ENCODE data around the gene KIF26A. TPM values are rescaled to one million over a fixed set of nuclear protein-coding genes. Genes with fewer than 3 reads are reported as not detected.

The KIF26A gene
- total and polyA plus RNA-seq, 2 experiments from 2014 or later = 3.5 to 5.0 TPM

DNA sequence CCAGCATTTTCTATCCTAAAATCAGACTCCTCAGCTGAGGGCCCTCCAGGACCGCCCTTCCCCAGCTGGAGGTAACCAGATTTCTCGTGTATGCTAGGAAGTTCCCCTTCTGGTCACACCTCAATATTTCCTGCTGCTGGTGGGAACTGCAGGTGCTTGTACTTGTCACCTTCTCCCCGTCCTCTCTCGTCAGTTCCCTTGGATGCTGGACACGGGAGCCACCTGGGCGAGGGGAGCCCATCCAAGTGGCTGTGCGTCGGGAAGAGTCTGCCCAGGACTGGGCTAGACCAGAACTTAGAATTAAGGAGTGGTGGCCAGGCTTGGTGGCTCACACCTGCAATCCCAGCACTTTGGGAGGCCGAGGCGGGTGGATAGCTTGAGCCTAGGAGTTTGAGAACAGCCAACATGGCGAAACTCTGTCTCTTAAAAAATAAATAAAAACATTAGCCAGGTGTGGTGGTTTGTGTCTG, 23.2 kb upstream of the KIF26A start:
- 86% methylated on average over 11 of the region's 11 CpGs for WGBS (ENCODE audit: low lambda C conversion rate, missing lambda C conversion rate)

GRCh38 chr14:104115691-104116287, 22.6 kb upstream of the KIF26A start:
- Histone ChIP-seq H3K27ac (peak overlapping the region; percentile 84), H4K20me1 (ENCODE audit: insufficient read depth, poor library complexity, severe bottlenecking) (no peaks in the 10 kb centered on the region), H3K9me3 (ENCODE audit: low read depth) (no peaks in the 10 kb centered on the region), H3K27me3 (peaks cover 12% of the 10 kb centered on the region), H3K4me2 (peak overlapping the region; percentile 94), H3K4me3 (no peak overlapping the region), H2AFZ (no peak overlapping the region), H3K36me3 (replicated peaks; ENCODE audit: insufficient read depth, low read depth) (no peaks in the 10 kb centered on the region), H3K79me2 (no peaks in the 10 kb centered on the region), H3K4me1 (ENCODE audit: insufficient read depth) (peaks cover 15% of the 10 kb centered on the region), H3K9me2 (replicated peaks; ENCODE audit: insufficient read depth) (no peaks in the 10 kb centered on the region)
- DNase-seq (ENCODE audit: low spot score) = no peak
- TF ChIP-seq EZH2phosphoT487 (IDR thresholded peaks at IDR 0.05; ENCODE audit: low read depth, severe bottlenecking, unreplicated experiment) (no peak), CTCF (IDR thresholded peaks at IDR 0.05; ENCODE audit: poor library complexity) (no peak)
- WGBS (ENCODE audit: low lambda C conversion rate, missing lambda C conversion rate) = 85% methylated on average over 9 of the region's 9 CpGs

More for the DNA sequence above, 23.2 kb upstream of the KIF26A start:
- H3K9me3 ChIP-seq (ENCODE audit: low read depth) = no peaks in the 10 kb centered on the region
- peaks cover 15% of the 10 kb centered on the region for H3K4me1 ChIP-seq (ENCODE audit: insufficient read depth)
- no peak for TF ChIP-seq EZH2 (IDR thresholded peaks at IDR 0.05; ENCODE audit: borderline replicate concordance)
- no peak for TF ChIP-seq CTCF (IDR thresholded peaks at IDR 0.05; ENCODE audit: poor library complexity)
- TF ChIP-seq EZH2phosphoT487 (IDR thresholded peaks at IDR 0.05; ENCODE audit: low read depth, severe bottlenecking, unreplicated experiment) = no peak
- H3K27ac ChIP-seq = no peak overlapping the region
- H3K27me3 ChIP-seq = peaks cover 12% of the 10 kb centered on the region
- H3K36me3 ChIP-seq (replicated peaks; ENCODE audit: insufficient read depth, low read depth) = no peaks in the 10 kb centered on the region
- DNase-seq (ENCODE audit: low spot score) = no peak
- no peak overlapping the region for H3K4me3 ChIP-seq
- H3K79me2 ChIP-seq = no peaks in the 10 kb centered on the region
- H3K4me2 ChIP-seq = no peak overlapping the region
- no peaks in the 10 kb centered on the region for H4K20me1 ChIP-seq (ENCODE audit: insufficient read depth, poor library complexity, severe bottlenecking)
- no peak overlapping the region for H2AFZ ChIP-seq
- H3K9me2 ChIP-seq (replicated peaks; ENCODE audit: insufficient read depth) = no peaks in the 10 kb centered on the region

DNA sequence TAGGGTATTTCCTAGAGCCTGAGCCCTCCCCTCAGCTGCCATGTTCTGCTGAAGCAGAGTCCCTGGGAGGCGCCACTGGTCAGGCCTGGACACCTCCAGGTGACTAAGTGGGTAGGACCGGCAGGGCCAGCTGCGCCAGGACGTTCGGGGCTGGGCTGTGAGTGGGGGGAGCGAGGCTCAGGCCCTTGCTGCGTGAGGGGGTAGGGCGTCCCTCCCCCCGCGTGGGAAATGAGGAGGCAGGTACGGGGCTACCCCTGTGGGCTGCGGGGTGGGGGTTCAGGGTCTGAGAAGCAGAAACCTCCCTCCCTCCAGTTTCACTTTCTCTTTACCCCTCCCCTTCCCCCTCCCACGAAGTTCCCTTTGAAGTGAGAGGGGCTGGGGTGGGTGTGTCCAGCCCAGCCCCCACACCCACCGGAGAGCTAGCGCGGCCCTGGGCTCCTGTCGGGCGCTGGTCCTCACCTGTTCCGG, 22.1 kb upstream of the KIF26A start:
- Histone ChIP-seq H3K36me3 (replicated peaks; ENCODE audit: insufficient read depth, low read depth) (no peaks in the 10 kb centered on the region), H3K9me2 (replicated peaks; ENCODE audit: insufficient read depth) (no peaks in the 10 kb centered on the region), H3K27me3 (peaks cover 14% of the 10 kb centered on the region), H3K4me1 (ENCODE audit: insufficient read depth) (peaks cover 15% of the 10 kb centered on the region), H3K79me2 (no peaks in the 10 kb centered on the region), H3K27ac (peak overlapping the region; percentile 84), H3K9me3 (ENCODE audit: low read depth) (no peaks in the 10 kb centered on the region), H4K20me1 (ENCODE audit: insufficient read depth, poor library complexity, severe bottlenecking) (no peaks in the 10 kb centered on the region), H3K4me3 (peak overlapping the region; percentile 70), H3K4me2 (peak overlapping the region; percentile 94), H2AFZ (peak overlapping the region; percentile 56)
- TF ChIP-seq CTCF (IDR thresholded peaks at IDR 0.05; ENCODE audit: poor library complexity) = no peak
- no peak for TF ChIP-seq EZH2 (IDR thresholded peaks at IDR 0.05; ENCODE audit: borderline replicate concordance)
- TF ChIP-seq EZH2phosphoT487 (IDR thresholded peaks at IDR 0.05; ENCODE audit: low read depth, severe bottlenecking, unreplicated experiment) = no peak
- 27% methylated on average over 15 of the region's 19 CpGs for WGBS (ENCODE audit: low lambda C conversion rate, missing lambda C conversion rate)
- peak; percentile 54 for DNase-seq (ENCODE audit: low spot score)

All from hepatocyte (in vitro differentiated cells).